Neural progenitor cell (in vitro differentiated cells): ENCODE results near the gene ARL15. TPM values are rescaled to one million over a fixed set of nuclear protein-coding genes. Genes with fewer than 3 reads are reported as not detected.

ENCODE experiments used
- DNase-seq: peaks from one replicate; pipeline ENCODE4 v3.0.0-alpha.2; 2016; ENCODE audit warnings: low spot score
- H2AFZ ChIP-seq: fragments of 200-600 bp; sonication (generic); replicated peaks from 2 replicates; pipeline ENCODE4 v1.6.1; 2016; ENCODE audit warnings: antibody characterized with exemption
- H3F3A ChIP-seq: fragments of 200-600 bp; sonication (generic); 2 replicates; pipeline ENCODE4 v1.6.1; 2016; ENCODE audit warnings: antibody characterized with exemption, low read depth
- H3K27ac ChIP-seq: fragments of 200-600 bp; sonication (generic); 2 replicates; pipeline ENCODE4 v1.5.1; 2016; ENCODE audit warnings: mild to moderate bottlenecking
- H3K27me3 ChIP-seq: fragments of 200-600 bp; sonication (generic); 2 replicates; pipeline ENCODE4 v1.6.1; 2016; ENCODE audit warnings: mild to moderate bottlenecking, moderate library complexity
- H3K36me3 ChIP-seq: fragments of 200-600 bp; sonication (generic); 2 replicates; pipeline ENCODE4 v1.5.1; 2016
- H3K4me1 ChIP-seq: fragments of 200-600 bp; sonication (generic); 2 replicates; pipeline ENCODE4 v1.6.1; 2016; ENCODE audit warnings: mixed run types
- H3K4me2 ChIP-seq: fragments of 200-600 bp; sonication (generic); 2 replicates; pipeline ENCODE4 v1.6.1; 2016
- H3K4me3 ChIP-seq: fragments of 200-600 bp; sonication (generic); 2 replicates; pipeline ENCODE4 v1.5.1; 2016
- H3K79me2 ChIP-seq: fragments of 200-600 bp; sonication (generic); 2 replicates; pipeline ENCODE4 v1.6.1; 2016; ENCODE audit warnings: low read depth
- H3K9ac ChIP-seq: fragments of 200-600 bp; sonication (generic); 2 replicates; pipeline ENCODE4 v1.6.1; 2016
- H3K9me3 ChIP-seq: fragments of 200-600 bp; sonication (generic); 2 replicates; pipeline ENCODE4 v1.5.1; 2016; ENCODE audit warnings: low read depth
- H4K20me1 ChIP-seq: fragments of 200-600 bp; sonication (generic); 2 replicates; pipeline ENCODE4 v1.6.1; 2016; ENCODE audit warnings: low read depth
- H3K27ac Mint-ChIP-seq: 3 replicates; pipeline ENCODE4 v1.8.0; 2021; ENCODE audit warnings: mixed read lengths
- H3K27me3 Mint-ChIP-seq: 2 replicates; pipeline ENCODE4 v1.8.0; 2022; ENCODE audit warnings: low read depth, mild to moderate bottlenecking, inconsistent platforms, moderate library complexity, mixed read lengths; ENCODE audit not compliant: insufficient read depth
- H3K36me3 Mint-ChIP-seq: 3 replicates; pipeline ENCODE4 v1.8.0; 2021; ENCODE audit warnings: mixed read lengths
- H3K4me1 Mint-ChIP-seq: 3 replicates; pipeline ENCODE4 v1.8.0; 2021; ENCODE audit warnings: mixed read lengths
- H3K4me3 Mint-ChIP-seq: 3 replicates; pipeline ENCODE4 v1.8.0; 2021; ENCODE audit warnings: mild to moderate bottlenecking, moderate library complexity, mixed read lengths
- H3K9me3 Mint-ChIP-seq: 3 replicates; pipeline ENCODE4 v1.8.0; 2020; ENCODE audit warnings: mixed read lengths
- EZH2 ChIP-seq: fragments of 200-600 bp; sonication (generic); IDR thresholded peaks from 2 replicates; pipeline ENCODE4 v1.6.1; 2017; ENCODE audit warnings: antibody characterized with exemption, mild to moderate bottlenecking, moderate library complexity
- EZH2phosphoT487 ChIP-seq: fragments of 200-600 bp; sonication (generic); IDR thresholded peaks from 2 replicates; pipeline ENCODE4 v1.6.1; 2017; ENCODE audit warnings: antibody characterized with exemption
- total RNA-seq: library from RNA; depleted of rRNA; stranded (reverse); fragments of >200 nt; gene quantifications from 2 replicates; pipeline ENCODE4 v1.2.3, GENCODE V29; 2015; ENCODE audit warnings: low replicate concordance
- TF ChIP-seq, protein P1 (sequence below): fragments of 200-600 bp; sonication (generic); IDR thresholded peaks from 2 replicates; pipeline ENCODE4 v1.5.1; 2017; ENCODE audit warnings: antibody characterized with exemption, mild to moderate bottlenecking

The ARL15 gene
- total RNA-seq, 1 donor from 2014 or later, result 39.1 TPM

DNA sequence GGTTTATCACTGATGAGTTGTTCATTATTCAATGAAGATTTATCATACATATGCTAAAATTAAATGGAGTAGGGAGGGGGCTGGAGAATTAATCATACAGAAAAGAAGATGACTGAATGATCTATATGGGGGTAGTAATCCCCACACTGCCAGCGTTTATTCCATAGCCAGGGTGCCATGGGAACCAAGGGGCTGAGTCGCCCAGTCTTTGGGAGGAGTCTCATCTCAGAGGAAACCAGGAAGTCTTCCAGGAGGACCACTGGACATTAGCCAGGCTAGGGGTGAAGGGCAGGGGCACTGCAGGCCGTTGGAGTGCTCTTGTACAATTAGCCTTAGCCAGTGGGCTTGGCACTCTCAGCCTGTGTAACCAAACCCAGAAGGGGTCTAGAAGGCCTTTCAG lies 226.5 kb downstream of the ARL15 start:
- Histone ChIP-seq H3K4me3 (no peak overlapping the region), H3F3A (no peaks in the 10 kb centered on the region), H3K9me3 (no peaks in the 10 kb centered on the region), H3K27ac (no peak overlapping the region), H2AFZ (no peak overlapping the region), H3K4me2 (no peak overlapping the region), H3K9ac (no peak overlapping the region), H3K79me2 (no peaks in the 10 kb centered on the region), H3K27me3 (no peaks in the 10 kb centered on the region), H3K36me3 (no peaks in the 10 kb centered on the region), H3K4me1 (no peaks in the 10 kb centered on the region), H4K20me1 (no peaks in the 10 kb centered on the region)
- DNase-seq, result no peak
- Mint-ChIP-seq H3K4me3 (no peak overlapping the region), H3K36me3 (peaks cover 3% of the 10 kb centered on the region), H3K4me1 (no peaks in the 10 kb centered on the region), H3K27me3 (peaks cover 2% of the 10 kb centered on the region), H3K9me3 (no peaks in the 10 kb centered on the region), H3K27ac (no peak overlapping the region)
- TF ChIP-seq EZH2, result no peak
- TF ChIP-seq, protein P1, sequence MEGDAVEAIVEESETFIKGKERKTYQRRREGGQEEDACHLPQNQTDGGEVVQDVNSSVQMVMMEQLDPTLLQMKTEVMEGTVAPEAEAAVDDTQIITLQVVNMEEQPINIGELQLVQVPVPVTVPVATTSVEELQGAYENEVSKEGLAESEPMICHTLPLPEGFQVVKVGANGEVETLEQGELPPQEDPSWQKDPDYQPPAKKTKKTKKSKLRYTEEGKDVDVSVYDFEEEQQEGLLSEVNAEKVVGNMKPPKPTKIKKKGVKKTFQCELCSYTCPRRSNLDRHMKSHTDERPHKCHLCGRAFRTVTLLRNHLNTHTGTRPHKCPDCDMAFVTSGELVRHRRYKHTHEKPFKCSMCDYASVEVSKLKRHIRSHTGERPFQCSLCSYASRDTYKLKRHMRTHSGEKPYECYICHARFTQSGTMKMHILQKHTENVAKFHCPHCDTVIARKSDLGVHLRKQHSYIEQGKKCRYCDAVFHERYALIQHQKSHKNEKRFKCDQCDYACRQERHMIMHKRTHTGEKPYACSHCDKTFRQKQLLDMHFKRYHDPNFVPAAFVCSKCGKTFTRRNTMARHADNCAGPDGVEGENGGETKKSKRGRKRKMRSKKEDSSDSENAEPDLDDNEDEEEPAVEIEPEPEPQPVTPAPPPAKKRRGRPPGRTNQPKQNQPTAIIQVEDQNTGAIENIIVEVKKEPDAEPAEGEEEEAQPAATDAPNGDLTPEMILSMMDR, result no peak
- no peak for TF ChIP-seq EZH2phosphoT487

DNA sequence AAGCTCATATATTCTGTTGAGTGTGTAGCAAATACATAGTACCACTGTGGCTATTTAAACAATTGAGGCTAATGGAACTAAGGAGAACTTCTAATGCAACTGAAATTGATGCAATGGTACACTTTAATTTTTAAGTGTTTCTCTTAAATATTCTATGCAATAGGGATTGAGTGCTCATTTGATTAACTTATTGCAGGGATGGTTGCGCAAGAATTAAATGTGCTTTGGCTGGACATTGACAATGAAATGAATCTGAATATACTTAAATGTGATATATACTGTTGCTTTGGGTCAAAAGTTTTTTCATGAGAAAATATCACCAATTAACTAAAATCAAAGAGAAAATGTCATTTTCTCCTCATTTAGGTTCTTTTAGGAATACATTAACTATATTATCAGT lies 227.1 kb downstream of the ARL15 start:
- H3F3A ChIP-seq, result no peaks in the 10 kb centered on the region
- no peak overlapping the region for H3K9ac ChIP-seq
- no peak overlapping the region for H2AFZ ChIP-seq
- Mint-ChIP-seq H3K27ac (no peak overlapping the region), H3K4me3 (no peak overlapping the region), H3K4me1 (no peaks in the 10 kb centered on the region), H3K9me3 (no peaks in the 10 kb centered on the region), H3K36me3 (peaks cover 3% of the 10 kb centered on the region), H3K27me3 (peaks cover 2% of the 10 kb centered on the region)
- no peak overlapping the region for H3K4me2 ChIP-seq
- H3K9me3 ChIP-seq, result no peaks in the 10 kb centered on the region
- no peak for DNase-seq
- no peaks in the 10 kb centered on the region for H3K27me3 ChIP-seq
- TF ChIP-seq EZH2, result no peak
- TF ChIP-seq, protein P1, result no peak
- TF ChIP-seq EZH2phosphoT487, result no peak
- H3K79me2 ChIP-seq, result no peaks in the 10 kb centered on the region
- H3K27ac ChIP-seq, result no peak overlapping the region
- no peaks in the 10 kb centered on the region for H3K36me3 ChIP-seq
- H3K4me1 ChIP-seq, result no peaks in the 10 kb centered on the region
- H3K4me3 ChIP-seq, result no peak overlapping the region
- no peaks in the 10 kb centered on the region for H4K20me1 ChIP-seq

DNA sequence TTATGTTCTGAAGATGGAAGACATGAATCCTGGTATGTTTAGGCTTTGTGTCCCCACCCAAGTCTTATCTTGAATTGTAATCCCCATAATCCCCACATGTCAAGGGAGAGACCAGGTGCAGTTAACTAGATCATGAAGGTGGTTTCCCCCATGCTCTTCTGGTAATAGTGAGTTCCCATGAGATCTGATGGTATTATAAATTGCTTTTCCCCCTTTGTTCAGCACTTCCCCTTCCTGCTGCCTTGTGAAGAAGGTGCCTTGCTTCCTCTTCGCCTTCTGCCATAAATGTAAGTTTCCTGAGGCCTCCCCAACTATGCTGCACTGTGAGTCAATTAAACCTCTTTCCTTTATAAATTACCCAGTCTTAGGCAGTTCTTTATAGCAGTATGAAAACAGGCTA lies 229.0 kb downstream of the ARL15 start:
- H3K27ac Mint-ChIP-seq, result no peak overlapping the region
- TF ChIP-seq EZH2 (no peak), EZH2phosphoT487 (no peak)
- TF ChIP-seq, protein P1, result no peak
- no peak for DNase-seq

More for the DNA sequence above, 229.0 kb downstream of the ARL15 start:
- H3K4me3 Mint-ChIP-seq, result no peak overlapping the region
- Histone ChIP-seq H3K4me1 (no peaks in the 10 kb centered on the region), H3K27me3 (no peaks in the 10 kb centered on the region), H3K4me3 (no peak overlapping the region), H2AFZ (no peak overlapping the region), H3K9ac (no peak overlapping the region), H3F3A (no peaks in the 10 kb centered on the region), H3K9me3 (no peaks in the 10 kb centered on the region), H3K36me3 (no peaks in the 10 kb centered on the region), H4K20me1 (no peaks in the 10 kb centered on the region), H3K4me2 (no peak overlapping the region), H3K27ac (no peak overlapping the region), H3K79me2 (no peaks in the 10 kb centered on the region)
- no peaks in the 10 kb centered on the region for H3K9me3 Mint-ChIP-seq
- H3K4me1 Mint-ChIP-seq, result no peaks in the 10 kb centered on the region
- H3K27me3 Mint-ChIP-seq, result peaks cover 2% of the 10 kb centered on the region
- H3K36me3 Mint-ChIP-seq, result peaks cover 3% of the 10 kb centered on the region
